Endothelial cell of umbilical vein (primary cell): ENCODE results near the gene MRPS11.

Experiments
- CTCF ChIP-seq, 2 donors: IDR thresholded peaks; 1 replicate in 1 of 2; 2 replicates in 1 of 2; pipeline ENCODE4 v1.5.1; 2011; ENCODE audit warnings: low read length in 2 of 2, mild to moderate bottlenecking in 2 of 2, moderate library complexity in 2 of 2, control low read depth in 1 of 2, inconsistent platforms in 1 of 2, low read depth in 1 of 2; ENCODE audit not compliant: insufficient read depth in 1 of 2; ENCODE audit errors: extremely low read depth in 1 of 2
- MAX ChIP-seq: IDR thresholded peaks from 2 replicates; pipeline ENCODE4 v1.6.1; 2011; ENCODE audit not compliant: insufficient read depth, insufficient read length
- POLR2AphosphoS5 ChIP-seq: IDR thresholded peaks from 2 replicates; pipeline ENCODE4 v1.6.1; 2012; ENCODE audit warnings: low read depth, mild to moderate bottlenecking, control low read depth, low read length, moderate library complexity; ENCODE audit not compliant: insufficient read depth

GRCh38 chr15:88465633-88466224, 1.8 kb upstream of the MRPS11 start:
- TF ChIP-seq POLR2AphosphoS5 = peak; percentile 72
- no peak for TF ChIP-seq CTCF (IDR thresholded peaks at IDR 0.05; ENCODE audit: extremely low read depth in 1 of 2, insufficient read depth in 1 of 2, low read depth in 1 of 2, low read length in 2 of 2)
- no peak for TF ChIP-seq MAX
